MG63 (cell line): ENCODE results near the gene ADAMTSL5. TPM values are rescaled to one million over a fixed set of nuclear protein-coding genes. Genes with fewer than 3 reads are reported as not detected.

Experiments
- DNase-seq: peaks from one replicate; pipeline ENCODE4 v3.0.0-alpha.2; 2020
- H3K27me3 ChIP-seq: fragments of 250-450 bp; sonication (Bioruptor Pico); 2 replicates; pipeline ENCODE4 v1.5.1; 2020; ENCODE audit warnings: mild to moderate bottlenecking, moderate library complexity
- H3K36me3 ChIP-seq: fragments of 250-450 bp; sonication (Bioruptor Pico); 2 replicates; pipeline ENCODE4 v1.5.1; 2020; ENCODE audit warnings: mild to moderate bottlenecking, moderate library complexity
- H3K4me3 ChIP-seq: fragments of 250-450 bp; sonication (Bioruptor Pico); 2 replicates; pipeline ENCODE4 v1.5.1; 2020; ENCODE audit warnings: mild to moderate bottlenecking, moderate library complexity
- H3K9me3 ChIP-seq: fragments of 250-450 bp; sonication (Bioruptor Pico); 2 replicates; pipeline ENCODE4 v1.5.1; 2020; ENCODE audit warnings: mild to moderate bottlenecking, moderate library complexity
- total RNA-seq: library from RNA; depleted of rRNA; stranded (reverse); fragments of >200 nt; shearing (Covaris generic); gene quantifications from 2 replicates; pipeline ENCODE4 v1.2.3, GENCODE V29; 2014; ENCODE audit warnings: low replicate concordance

Gene ADAMTSL5
- total RNA-seq, 1 experiment from 2014 or later: 1.1 TPM

DNA sequence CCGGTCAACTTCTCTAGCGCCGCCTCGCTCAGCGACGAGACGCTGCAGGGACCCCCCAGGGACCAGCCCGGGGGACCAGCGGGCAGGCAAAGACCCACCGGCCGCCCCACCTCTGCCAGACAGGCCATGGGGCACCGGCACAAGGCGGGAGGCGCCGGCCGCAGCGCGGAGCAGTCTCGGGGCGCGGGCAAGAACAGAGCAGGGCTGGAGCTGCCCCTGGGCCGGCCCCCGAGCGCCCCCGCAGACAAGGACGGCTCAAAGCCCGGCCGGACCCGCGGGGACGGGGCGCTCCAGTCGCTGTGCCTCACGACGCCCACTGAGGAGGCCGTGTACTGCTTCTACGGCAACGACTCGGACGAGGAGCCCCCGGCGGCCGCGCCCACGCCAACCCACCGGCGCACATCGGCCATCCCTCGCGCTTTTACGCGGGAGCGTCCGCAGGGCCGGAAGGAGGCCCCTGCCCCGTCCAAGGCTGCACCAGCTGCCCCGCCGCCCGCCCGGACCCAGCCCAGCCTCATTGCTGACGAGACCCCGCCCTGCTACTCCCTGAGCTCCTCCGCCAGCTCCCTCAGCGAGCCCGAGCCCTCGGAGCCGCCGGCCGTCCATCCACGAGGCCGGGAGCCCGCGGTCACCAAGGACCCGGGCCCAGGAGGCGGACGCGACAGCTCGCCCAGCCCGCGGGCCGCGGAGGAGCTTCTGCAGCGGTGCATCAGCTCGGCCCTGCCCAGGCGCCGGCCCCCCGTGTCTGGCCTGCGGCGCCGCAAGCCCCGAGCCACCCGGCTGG lies 45.1 kb downstream of the ADAMTSL5 start:
- Histone ChIP-seq H3K36me3 (no peaks in the 10 kb centered on the region), H3K27me3 (no peaks in the 10 kb centered on the region), H3K4me3 (no peak overlapping the region), H3K9me3 (no peaks in the 10 kb centered on the region)
- DNase-seq: no peak

DNA sequence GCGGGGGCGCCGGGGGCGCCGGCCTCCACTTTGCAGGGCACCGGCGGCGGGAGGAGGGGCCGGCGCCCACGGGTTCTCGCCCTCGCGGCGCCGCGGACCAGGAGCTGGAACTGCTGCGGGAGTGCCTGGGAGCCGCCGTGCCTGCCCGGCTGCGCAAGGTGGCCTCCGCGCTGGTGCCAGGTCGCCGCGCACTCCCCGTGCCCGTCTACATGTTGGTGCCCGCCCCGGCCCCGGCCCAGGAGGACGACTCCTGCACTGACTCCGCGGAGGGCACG lies 45.7 kb downstream of the ADAMTSL5 start:
- no peak overlapping the region for H3K4me3 ChIP-seq
- H3K36me3 ChIP-seq: no peaks in the 10 kb centered on the region
- H3K9me3 ChIP-seq: no peaks in the 10 kb centered on the region
- DNase-seq: no peak
- no peaks in the 10 kb centered on the region for H3K27me3 ChIP-seq

DNA sequence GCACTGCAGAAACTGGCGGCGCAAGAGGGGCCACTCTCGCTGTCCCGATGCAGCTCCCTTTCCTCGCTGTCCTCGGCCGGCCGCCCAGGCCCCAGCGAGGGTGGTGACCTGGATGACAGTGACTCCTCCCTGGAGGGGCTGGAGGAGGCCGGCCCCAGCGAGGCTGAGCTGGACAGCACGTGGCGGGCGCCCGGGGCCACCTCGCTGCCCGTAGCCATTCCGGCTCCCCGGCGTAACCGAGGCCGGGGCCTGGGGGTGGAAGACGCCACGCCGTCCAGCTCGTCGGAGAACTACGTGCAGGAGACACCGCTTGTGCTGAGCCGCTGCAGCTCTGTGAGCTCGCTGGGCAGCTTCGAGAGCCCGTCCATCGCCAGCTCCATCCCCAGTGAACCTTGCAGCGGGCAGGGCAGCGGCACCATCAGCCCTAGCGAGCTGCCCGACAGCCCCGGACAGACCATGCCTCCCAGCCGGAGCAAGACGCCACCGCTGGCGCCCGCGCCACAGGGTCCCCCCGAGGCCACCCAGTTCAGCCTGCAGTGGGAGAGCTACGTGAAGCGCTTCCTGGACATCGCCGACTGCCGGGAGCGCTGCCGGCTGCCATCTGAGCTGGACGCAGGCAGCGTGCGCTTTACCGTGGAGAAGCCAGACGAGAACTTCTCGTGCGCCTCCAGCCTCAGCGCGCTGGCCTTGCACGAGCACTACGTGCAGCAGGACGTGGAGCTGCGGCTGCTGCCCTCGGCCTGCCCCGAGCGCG lies 46.2 kb downstream of the ADAMTSL5 start:
- DNase-seq: no peak
- Histone ChIP-seq H3K4me3 (no peak overlapping the region), H3K36me3 (no peaks in the 10 kb centered on the region), H3K9me3 (no peaks in the 10 kb centered on the region), H3K27me3 (no peaks in the 10 kb centered on the region)

DNA sequence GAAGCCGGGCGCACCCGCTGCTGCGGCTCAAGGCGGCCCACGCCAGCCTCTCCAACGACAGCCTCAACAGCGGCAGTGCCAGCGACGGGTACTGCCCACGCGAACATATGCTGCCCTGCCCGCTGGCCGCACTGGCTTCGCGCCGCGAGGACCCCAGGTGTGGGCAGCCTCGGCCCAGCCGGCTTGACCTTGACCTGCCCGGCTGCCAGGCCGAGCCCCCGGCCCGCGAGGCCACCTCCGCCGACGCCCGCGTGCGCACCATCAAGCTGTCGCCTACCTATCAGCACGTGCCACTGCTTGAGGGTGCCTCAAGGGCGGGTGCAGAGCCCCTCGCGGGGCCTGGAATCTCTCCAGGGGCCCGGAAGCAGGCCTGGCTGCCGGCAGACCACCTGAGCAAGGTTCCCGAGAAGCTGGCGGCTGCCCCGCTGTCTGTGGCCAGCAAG lies 46.8 kb downstream of the ADAMTSL5 start:
- DNase-seq: no peak
- Histone ChIP-seq H3K27me3 (no peaks in the 10 kb centered on the region), H3K9me3 (no peaks in the 10 kb centered on the region), H3K4me3 (no peak overlapping the region), H3K36me3 (no peaks in the 10 kb centered on the region)

DNA sequence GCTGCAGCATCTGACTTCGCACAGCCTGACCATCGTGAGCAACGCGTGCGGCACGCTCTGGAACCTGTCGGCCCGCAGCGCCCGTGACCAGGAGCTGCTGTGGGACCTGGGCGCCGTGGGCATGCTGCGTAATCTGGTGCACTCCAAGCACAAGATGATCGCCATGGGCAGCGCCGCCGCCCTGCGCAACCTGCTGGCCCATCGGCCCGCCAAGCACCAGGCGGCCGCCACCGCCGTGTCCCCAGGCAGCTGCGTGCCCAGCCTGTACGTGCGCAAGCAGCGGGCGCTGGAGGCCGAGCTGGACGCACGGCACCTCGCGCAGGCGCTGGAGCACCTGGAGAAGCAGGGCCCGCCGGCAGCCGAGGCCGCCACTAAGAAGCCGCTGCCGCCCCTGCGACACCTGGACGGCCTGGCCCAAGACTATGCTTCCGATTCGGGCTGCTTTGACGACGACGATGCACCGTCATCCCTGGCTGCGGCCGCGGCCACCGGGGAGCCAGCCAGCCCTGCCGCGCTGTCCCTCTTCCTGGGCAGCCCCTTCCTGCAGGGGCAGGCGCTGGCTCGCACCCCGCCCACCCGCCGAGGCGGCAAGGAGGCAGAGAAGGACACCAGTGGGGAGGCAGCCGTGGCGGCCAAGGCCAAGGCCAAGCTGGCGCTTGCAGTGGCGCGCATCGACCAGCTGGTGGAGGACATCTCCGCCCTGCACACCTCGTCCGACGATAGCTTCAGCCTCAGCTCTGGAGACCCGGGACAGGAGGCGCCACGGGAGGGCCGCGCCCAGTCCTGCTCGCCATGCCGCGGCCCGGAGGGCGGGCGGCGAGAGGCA lies 47.4 kb downstream of the ADAMTSL5 start:
- H3K4me3 ChIP-seq: no peak overlapping the region
- H3K9me3 ChIP-seq: no peaks in the 10 kb centered on the region

DNA sequence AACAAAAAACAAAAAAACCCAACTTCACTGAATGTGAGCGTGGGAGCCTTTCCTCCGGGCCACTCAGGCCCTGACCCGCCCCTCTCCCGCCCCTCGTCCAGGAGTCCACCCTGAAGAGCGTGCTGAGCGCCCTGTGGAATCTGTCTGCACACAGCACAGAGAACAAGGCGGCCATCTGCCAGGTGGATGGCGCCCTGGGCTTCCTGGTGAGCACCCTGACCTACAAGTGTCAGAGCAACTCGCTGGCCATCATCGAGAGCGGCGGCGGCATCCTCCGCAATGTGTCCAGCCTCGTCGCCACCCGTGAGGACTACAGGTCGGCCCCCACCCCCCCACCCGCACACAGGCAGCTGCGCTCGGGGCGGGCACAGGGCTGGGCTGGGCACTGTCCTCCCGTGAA lies 51.0 kb downstream of the ADAMTSL5 start:
- no peaks in the 10 kb centered on the region for H3K27me3 ChIP-seq
- no peak overlapping the region for H3K4me3 ChIP-seq
- H3K36me3 ChIP-seq: no peaks in the 10 kb centered on the region
- H3K9me3 ChIP-seq: no peaks in the 10 kb centered on the region
- no peak for DNase-seq

More for the DNA sequence above, 47.4 kb downstream of the ADAMTSL5 start:
- no peaks in the 10 kb centered on the region for H3K27me3 ChIP-seq
- DNase-seq: no peak
- H3K36me3 ChIP-seq: no peaks in the 10 kb centered on the region

DNA sequence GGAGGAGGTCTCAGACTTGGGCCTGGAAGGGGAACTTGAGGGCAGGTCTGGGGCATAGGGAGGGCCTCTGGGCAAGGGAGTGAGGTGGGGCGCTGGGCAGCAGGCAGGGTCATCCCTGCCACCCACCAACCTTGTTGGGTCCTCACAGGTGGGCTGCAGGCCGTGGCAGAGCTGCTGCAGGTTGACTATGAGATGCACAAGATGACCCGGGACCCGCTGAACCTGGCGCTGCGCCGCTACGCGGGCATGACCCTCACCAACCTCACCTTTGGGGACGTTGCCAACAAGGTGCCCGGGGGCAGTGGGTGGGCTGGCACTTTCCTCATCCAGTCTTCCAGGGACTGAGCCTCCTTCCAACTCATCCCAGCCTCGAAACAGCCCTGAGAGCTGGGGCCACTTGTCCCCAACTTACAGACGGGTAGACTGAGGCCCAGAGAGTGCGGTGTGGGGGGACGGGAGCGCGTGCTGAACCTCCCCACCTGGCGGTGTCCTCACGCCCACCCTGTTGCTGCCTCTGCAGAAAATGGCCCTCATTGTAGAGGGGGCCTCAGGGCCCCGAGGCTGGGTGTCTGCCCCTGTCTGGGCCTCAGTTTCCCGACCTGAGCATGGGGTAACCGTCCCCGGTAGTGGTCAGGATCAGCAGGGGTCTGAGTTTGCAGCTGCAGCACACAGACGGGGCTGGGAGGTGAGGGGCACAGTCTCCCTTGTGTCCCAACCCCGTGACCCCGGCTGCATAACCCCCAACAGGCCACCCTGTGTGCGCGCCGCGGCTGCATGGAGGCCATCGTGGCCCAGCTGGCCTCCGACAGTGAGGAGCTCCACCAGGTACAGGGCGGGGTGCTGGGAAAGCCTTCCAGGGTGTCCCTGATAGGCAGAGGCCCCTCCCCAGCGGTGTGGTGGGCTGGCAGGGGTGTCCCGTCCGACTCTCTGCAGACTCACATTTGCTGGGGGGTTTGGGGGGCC lies 52.5 kb downstream of the ADAMTSL5 start:
- DNase-seq: no peak
- H3K9me3 ChIP-seq: no peaks in the 10 kb centered on the region
- no peak overlapping the region for H3K4me3 ChIP-seq
- H3K27me3 ChIP-seq: 0 out of 2 replicates have a peak, but pooled peaks cover 4% of the 10 kb centered on the region
- H3K36me3 ChIP-seq: no peaks in the 10 kb centered on the region

DNA sequence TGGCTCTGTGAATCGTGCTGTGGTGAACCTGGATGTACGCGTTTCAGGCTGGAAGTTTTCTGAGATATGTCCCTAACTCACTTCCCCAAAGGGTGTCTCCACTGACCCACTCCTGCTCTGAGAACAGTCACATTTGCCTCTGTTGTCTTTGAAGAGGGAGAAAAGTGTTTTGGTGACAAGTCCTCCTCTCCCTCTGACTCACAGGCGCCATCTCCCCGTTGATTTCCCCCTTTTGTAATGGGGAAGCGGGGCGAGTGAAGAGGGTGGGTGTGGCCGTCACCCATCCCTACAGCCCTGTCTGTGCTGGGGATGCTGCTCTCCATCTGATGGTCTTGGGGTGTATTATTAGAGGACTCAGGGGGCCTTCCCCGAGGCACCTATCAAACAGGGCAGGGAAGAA lies 53.3 kb downstream of the ADAMTSL5 start:
- DNase-seq: no peak

DNA sequence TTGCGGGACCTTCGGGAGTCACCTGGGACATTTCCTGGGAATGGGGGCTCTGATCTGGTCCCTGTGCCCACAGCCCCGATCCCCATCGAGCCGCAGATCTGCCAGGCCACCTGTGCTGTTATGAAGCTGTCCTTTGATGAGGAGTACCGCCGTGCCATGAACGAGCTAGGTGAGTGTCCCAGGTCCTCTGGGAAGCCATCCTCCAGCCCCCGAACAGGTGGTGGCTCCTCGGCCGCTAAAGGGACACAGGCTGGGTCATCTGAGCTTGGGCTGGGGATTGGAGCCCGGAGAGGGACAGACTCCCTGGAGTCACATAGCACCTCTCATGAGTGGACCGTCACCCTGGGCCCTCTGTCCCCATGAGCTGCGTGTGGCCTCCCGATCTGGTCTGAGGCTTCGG lies 54.9 kb downstream of the ADAMTSL5 start:
- no peaks in the 10 kb centered on the region for H3K9me3 ChIP-seq
- DNase-seq: no peak
- H3K36me3 ChIP-seq: no peaks in the 10 kb centered on the region
- H3K4me3 ChIP-seq: no peak overlapping the region
- H3K27me3 ChIP-seq: 0 out of 2 replicates have a peak, but pooled peaks cover 4% of the 10 kb centered on the region

More for the DNA sequence above, 53.3 kb downstream of the ADAMTSL5 start:
- H3K27me3 ChIP-seq: 0 out of 2 replicates have a peak, but pooled peaks cover 4% of the 10 kb centered on the region
- H3K36me3 ChIP-seq: no peaks in the 10 kb centered on the region
- no peak overlapping the region for H3K4me3 ChIP-seq
- no peaks in the 10 kb centered on the region for H3K9me3 ChIP-seq

DNA sequence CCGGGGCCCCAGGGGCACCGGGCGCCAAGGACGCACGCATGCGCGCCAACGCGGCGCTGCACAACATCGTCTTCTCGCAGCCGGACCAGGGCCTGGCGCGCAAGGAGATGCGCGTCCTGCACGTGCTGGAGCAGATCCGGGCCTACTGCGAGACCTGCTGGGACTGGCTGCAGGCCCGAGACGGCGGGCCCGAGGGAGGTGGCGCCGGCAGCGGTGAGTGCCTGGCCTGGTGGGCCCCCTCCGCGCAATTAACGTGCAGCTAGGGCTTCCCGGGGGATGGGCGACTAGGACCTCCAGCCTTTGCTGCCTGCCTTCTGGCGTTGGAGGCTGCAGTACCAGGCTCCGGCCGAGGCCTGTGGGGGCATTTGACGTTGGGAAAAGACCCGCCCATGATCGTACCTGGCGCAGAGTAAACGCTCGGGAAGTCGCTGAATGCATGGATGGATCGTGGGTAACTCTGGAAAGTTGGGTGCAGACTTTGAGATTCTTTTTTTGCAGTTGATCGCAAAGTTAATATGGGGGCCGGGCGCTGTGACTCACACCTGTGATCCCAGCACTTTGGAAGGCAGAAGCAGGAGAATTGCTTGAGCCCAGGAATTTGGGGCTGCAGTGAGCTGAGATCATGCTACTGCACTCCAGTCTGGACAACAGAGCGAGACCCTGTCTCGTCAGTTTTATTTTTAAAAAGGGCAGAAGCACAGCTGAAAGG lies 55.6 kb downstream of the ADAMTSL5 start:
- H3K27me3 ChIP-seq: 0 out of 2 replicates have a peak, but pooled peaks cover 4% of the 10 kb centered on the region
- no peak overlapping the region for H3K4me3 ChIP-seq
- H3K9me3 ChIP-seq: no peaks in the 10 kb centered on the region
- DNase-seq: no peak
- H3K36me3 ChIP-seq: no peaks in the 10 kb centered on the region

DNA sequence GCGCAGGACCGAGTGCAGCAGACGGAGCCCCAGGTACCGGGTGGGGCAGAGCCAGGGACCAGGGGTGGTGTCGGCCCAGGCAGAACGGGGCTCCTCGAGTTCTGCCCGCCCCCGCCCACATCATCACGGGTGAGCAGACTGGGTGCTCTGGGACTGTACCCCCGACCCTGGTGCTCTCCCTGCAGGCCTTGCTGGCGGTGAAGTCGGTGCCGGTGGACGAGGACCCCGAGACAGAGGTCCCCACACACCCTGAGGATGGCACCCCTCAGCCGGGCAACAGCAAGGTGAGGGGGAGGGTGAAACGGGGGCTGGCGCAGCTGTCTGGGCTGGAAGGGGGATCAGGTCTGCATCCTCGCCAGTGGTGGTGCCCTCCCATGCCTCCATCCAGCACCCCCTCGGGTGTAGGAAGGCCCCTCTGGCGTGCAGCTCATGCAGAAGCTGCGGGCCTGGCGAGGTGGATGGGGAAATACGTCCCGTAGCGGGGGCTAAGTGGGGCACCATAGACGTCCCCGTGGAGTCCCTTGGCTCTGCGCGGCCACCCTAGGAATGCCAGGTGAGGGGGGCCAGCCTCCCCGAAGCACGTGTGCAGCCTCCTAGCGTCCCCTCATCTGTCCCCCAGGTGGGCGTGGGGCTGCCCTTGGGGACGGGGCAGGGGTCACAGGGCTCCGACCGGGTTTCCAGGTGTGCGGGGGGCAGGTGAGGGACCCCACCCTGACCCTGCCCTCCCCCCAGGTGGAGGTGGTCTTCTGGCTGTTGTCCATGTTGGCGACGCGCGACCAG lies 56.5 kb downstream of the ADAMTSL5 start:
- Histone ChIP-seq H3K9me3 (no peaks in the 10 kb centered on the region), H3K36me3 (no peaks in the 10 kb centered on the region), H3K4me3 (no peak overlapping the region), H3K27me3 (0 out of 2 replicates have a peak, but pooled peaks cover 4% of the 10 kb centered on the region)
- DNase-seq: no peak

DNA sequence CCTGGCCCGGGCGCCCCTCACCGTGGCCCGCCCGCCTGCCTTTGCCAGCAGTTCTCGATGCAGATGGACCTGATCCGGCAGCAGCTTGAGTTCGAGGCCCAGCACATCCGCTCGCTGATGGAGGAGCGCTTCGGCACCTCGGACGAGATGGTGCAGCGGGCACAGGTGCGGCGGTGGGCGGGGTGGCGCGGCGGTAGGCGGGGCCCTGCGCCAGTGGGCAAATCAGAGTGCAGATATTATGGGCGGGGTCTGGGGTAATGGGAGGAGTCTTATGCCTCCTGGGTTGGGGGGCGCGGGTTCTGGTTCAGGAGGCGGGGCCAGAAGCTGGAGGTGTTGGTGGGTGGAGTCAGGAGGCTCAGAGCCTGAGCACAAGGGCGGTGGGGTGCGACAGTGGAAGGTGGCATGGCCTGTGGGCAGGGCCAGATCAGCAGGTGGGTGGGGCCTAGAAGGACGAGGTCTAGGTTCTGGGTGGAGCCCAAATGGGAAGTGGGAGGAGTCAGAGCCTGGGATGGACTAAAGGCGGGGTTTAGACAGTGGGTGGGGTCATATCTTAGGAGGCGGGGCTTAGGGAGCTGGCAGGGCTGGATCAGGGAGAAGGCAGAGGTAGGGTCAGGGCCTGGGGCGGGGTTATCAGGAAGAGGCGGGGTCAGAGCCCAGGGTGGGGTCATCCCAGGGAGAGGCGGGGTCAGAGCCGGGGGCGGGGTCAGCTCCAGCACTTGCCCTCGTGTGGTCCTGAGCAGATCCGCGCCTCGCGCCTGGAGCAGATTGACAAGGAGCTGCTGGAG lies 57.3 kb downstream of the ADAMTSL5 start:
- no peaks in the 10 kb centered on the region for H3K36me3 ChIP-seq
- DNase-seq: peak; percentile 66
- H3K27me3 ChIP-seq: 0 out of 2 replicates have a peak, but pooled peaks cover 4% of the 10 kb centered on the region
- H3K4me3 ChIP-seq: no peak overlapping the region
- H3K9me3 ChIP-seq: no peaks in the 10 kb centered on the region
